WTC11 (cell line): ENCODE measurements around the gene CDV3.
"Not testable (repeated sequence)": the region's sequence is repeated elsewhere in the genome, so short reads cannot be mapped to it uniquely, and the experiment has no call there.

Experiments used
- CREB1 ChIP-seq: sonication (generic); formaldehyde crosslinking; IDR thresholded peaks from 2 replicates; pipeline ENCODE4 v1.8.0; 2023; ENCODE audit warnings: mild to moderate bottlenecking, missing genetic modification reagents
- E2F1 ChIP-seq: sonication (generic); formaldehyde crosslinking; IDR thresholded peaks from 2 replicates; pipeline ENCODE4 v1.8.0; 2022; ENCODE audit warnings: mild to moderate bottlenecking, missing genetic modification reagents
- E2F5 ChIP-seq: sonication (generic); formaldehyde crosslinking; IDR thresholded peaks from 2 replicates; pipeline ENCODE4 v1.8.1; 2022; ENCODE audit warnings: mild to moderate bottlenecking, moderate library complexity, missing genetic modification reagents
- ESRRA ChIP-seq: sonication (generic); formaldehyde crosslinking; IDR thresholded peaks from 2 replicates; pipeline ENCODE4 v1.8.1; 2022; ENCODE audit warnings: mild to moderate bottlenecking, missing genetic modification reagents, borderline replicate concordance
- GRHL2 ChIP-seq: fragments of 250-450 bp; sonication (Bioruptor Pico); IDR thresholded peaks from 2 replicates; pipeline ENCODE4 v1.8.0; 2022; ENCODE audit warnings: mild to moderate bottlenecking, moderate library complexity; ENCODE audit not compliant: insufficient replicate concordance, severe bottlenecking
- HMGXB4 ChIP-seq: sonication (generic); formaldehyde crosslinking; IDR thresholded peaks from 2 replicates; pipeline ENCODE4 v1.8.1; 2023; ENCODE audit warnings: mild to moderate bottlenecking, moderate library complexity, missing genetic modification reagents
- JUN ChIP-seq: sonication (generic); formaldehyde crosslinking; IDR thresholded peaks from 2 replicates; pipeline ENCODE4 v1.8.0; 2023; ENCODE audit warnings: mild to moderate bottlenecking, missing genetic modification reagents
- RORB ChIP-seq: fragments of 250-450 bp; sonication (Bioruptor Pico); IDR thresholded peaks from 2 replicates; pipeline ENCODE4 v1.9.0; 2021; ENCODE audit warnings: mild to moderate bottlenecking
- SMAD3 ChIP-seq: sonication (generic); formaldehyde crosslinking; IDR thresholded peaks from 2 replicates; pipeline ENCODE4 v1.8.0; 2022; ENCODE audit warnings: missing genetic modification reagents, mild to moderate bottlenecking, borderline replicate concordance
- ZBTB21 ChIP-seq: sonication (generic); formaldehyde crosslinking; IDR thresholded peaks from 2 replicates; pipeline ENCODE4 v1.8.1; 2023; ENCODE audit warnings: mild to moderate bottlenecking, missing genetic modification reagents, borderline replicate concordance
- ZNF232 ChIP-seq: sonication (generic); formaldehyde crosslinking; IDR thresholded peaks from 2 replicates; pipeline ENCODE4 v1.8.0; 2022; ENCODE audit warnings: mild to moderate bottlenecking, missing genetic modification reagents
- ZNF423 ChIP-seq: fragments of 250-450 bp; sonication (Bioruptor Pico); IDR thresholded peaks from 2 replicates; pipeline ENCODE4 v2.1.2; 2022; ENCODE audit warnings: mild to moderate bottlenecking, moderate library complexity
- TF ChIP-seq, protein P1 (sequence below): fragments of 200-600 bp; IDR thresholded peaks from 2 replicates; pipeline ENCODE4 v1.8.0; 2022; ENCODE audit warnings: antibody characterized with exemption

GRCh38 chr3:133523758-133524157, 49.7 kb upstream of the CDV3 start:
- TF ChIP-seq ZNF423 (CRISPR knock-in tag); E2F1 (CRISPR knock-in tag); GRHL2 (CRISPR knock-in tag); JUN (CRISPR knock-in tag); ESRRA; HMGXB4; E2F5; ZBTB21 (CRISPR knock-in tag); CREB1; SMAD3 (CRISPR knock-in tag); ZNF232 (CRISPR knock-in tag); RORB (CRISPR knock-in tag): not testable (repeated sequence)
- TF ChIP-seq, protein P1, sequence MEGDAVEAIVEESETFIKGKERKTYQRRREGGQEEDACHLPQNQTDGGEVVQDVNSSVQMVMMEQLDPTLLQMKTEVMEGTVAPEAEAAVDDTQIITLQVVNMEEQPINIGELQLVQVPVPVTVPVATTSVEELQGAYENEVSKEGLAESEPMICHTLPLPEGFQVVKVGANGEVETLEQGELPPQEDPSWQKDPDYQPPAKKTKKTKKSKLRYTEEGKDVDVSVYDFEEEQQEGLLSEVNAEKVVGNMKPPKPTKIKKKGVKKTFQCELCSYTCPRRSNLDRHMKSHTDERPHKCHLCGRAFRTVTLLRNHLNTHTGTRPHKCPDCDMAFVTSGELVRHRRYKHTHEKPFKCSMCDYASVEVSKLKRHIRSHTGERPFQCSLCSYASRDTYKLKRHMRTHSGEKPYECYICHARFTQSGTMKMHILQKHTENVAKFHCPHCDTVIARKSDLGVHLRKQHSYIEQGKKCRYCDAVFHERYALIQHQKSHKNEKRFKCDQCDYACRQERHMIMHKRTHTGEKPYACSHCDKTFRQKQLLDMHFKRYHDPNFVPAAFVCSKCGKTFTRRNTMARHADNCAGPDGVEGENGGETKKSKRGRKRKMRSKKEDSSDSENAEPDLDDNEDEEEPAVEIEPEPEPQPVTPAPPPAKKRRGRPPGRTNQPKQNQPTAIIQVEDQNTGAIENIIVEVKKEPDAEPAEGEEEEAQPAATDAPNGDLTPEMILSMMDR = not testable (repeated sequence)
